H1 (cell line): Measurements from ENCODE around the gene IAPP. TPM values are rescaled to one million over a fixed set of nuclear protein-coding genes. Genes with fewer than 3 reads are reported as not detected.

Experiments
- CTCF ChIA-PET: fragments of 300-600 bp; sonication (Branson Sonifier 250); formaldehyde crosslinking; loops from one replicate; lab custom pipeline; 2021; ENCODE audit not compliant: partially characterized antibody; lab: Charles Lee
- POLR2A ChIA-PET: fragments of 300-600 bp; sonication (Branson Sonifier 250); formaldehyde crosslinking; loops from one replicate; lab custom pipeline; 2021; ENCODE audit warnings: inconsistent platforms; ENCODE audit not compliant: partially characterized antibody; lab: Charles Lee
- DNase-seq, 2 experiments: peaks; one replicate each; pipeline versions ENCODE4 v3.0.0 to v3.0.0-alpha.2; 2010 to 2022; ENCODE audit warnings: low spot score in 2 of 2, low read depth in 1 of 2, mixed read lengths in 1 of 2
- FAIRE-seq: peaks from 2 replicates; lab custom pipeline; 2011; peaks lifted over from hg19 to GRCh38; lab: Jason Lieb, UNC
- H2AFZ ChIP-seq: 2 replicates; pipeline ENCODE4 v1.8.1; 2012; ENCODE audit warnings: low read length, inconsistent platforms
- H2AK5ac ChIP-seq: 2 replicates; pipeline ENCODE4 v1.6.1; 2013; ENCODE audit warnings: low read depth, low read length
- H2BK120ac ChIP-seq: replicated peaks from 2 replicates; pipeline ENCODE3; 2013; ENCODE audit warnings: low read depth, low read length, inconsistent platforms
- H2BK12ac ChIP-seq: 2 replicates; pipeline ENCODE4 v1.6.1; 2013; ENCODE audit warnings: low read depth, low read length
- H2BK15ac ChIP-seq: 2 replicates; pipeline ENCODE4 v1.6.1; 2013; ENCODE audit warnings: low read length
- H2BK20ac ChIP-seq: 2 replicates; pipeline ENCODE4 v1.6.1; 2013; ENCODE audit warnings: low read length
- H2BK5ac ChIP-seq: 2 replicates; pipeline ENCODE4 v1.6.1; 2013; ENCODE audit warnings: low read depth, low read length
- H3K14ac ChIP-seq: 2 replicates; pipeline ENCODE4 v1.6.1; 2013; ENCODE audit warnings: inconsistent platforms; ENCODE audit not compliant: insufficient read length
- H3K18ac ChIP-seq: 2 replicates; pipeline ENCODE4 v1.6.1; 2013; ENCODE audit warnings: low read length; ENCODE audit errors: extremely low read depth
- H3K23ac ChIP-seq: 2 replicates; pipeline ENCODE4 v1.6.1; 2013; ENCODE audit warnings: inconsistent platforms; ENCODE audit not compliant: insufficient read length
- H3K23me2 ChIP-seq: 2 replicates; pipeline ENCODE4 v1.6.1; 2013; ENCODE audit warnings: low read depth, low read length
- H3K27ac ChIP-seq: 2 replicates; pipeline ENCODE4 v1.6.1; 2011; ENCODE audit warnings: low read depth, low read length, inconsistent platforms
- H3K27me3 ChIP-seq, 4 experiments: replicated peaks in 1 of 4; 1 replicate in 1 of 4; 2 replicates in 3 of 4; pipeline versions ENCODE4 v1.6.1 to v1.8.1; 2011 to 2013; ENCODE audit warnings: low read length in 3 of 4, mild to moderate bottlenecking in 3 of 4, inconsistent platforms in 2 of 4, mixed read lengths in 2 of 4, moderate library complexity in 1 of 4; ENCODE audit not compliant: control insufficient read depth in 3 of 4, insufficient read depth in 3 of 4; ENCODE audit errors: extremely low read depth in 1 of 4
- H3K36me3 ChIP-seq, 4 experiments: 2 replicates each; pipeline versions ENCODE4 v1.6.1 to v1.8.1; 2011 to 2013; ENCODE audit warnings: mild to moderate bottlenecking in 4 of 4, low read length in 3 of 4, moderate library complexity in 2 of 4, control low read depth in 1 of 4, inconsistent platforms in 1 of 4; ENCODE audit not compliant: insufficient read depth in 4 of 4, control insufficient read depth in 2 of 4
- H3K4ac ChIP-seq: replicated peaks from 2 replicates; pipeline ENCODE3; 2013; ENCODE audit warnings: low read length, low read depth, mixed read lengths, inconsistent platforms; ENCODE audit not compliant: insufficient read length
- H3K4me1 ChIP-seq, 4 experiments: replicated peaks in 1 of 4; 1 replicate in 1 of 4; 2 replicates in 3 of 4; pipeline versions ENCODE4 v1.6.1 to v1.8.1; 2011 to 2013; ENCODE audit warnings: low read length in 3 of 4, inconsistent platforms in 2 of 4, mixed read lengths in 1 of 4; ENCODE audit not compliant: insufficient read depth in 4 of 4, control insufficient read depth in 3 of 4
- H3K4me2 ChIP-seq, 2 experiments: 2 replicates each; pipeline versions ENCODE4 v1.6.1 to v1.8.1; 2011 to 2013; ENCODE audit warnings: low read depth in 2 of 2, low read length in 2 of 2, control low read depth in 1 of 2, inconsistent platforms in 1 of 2, mild to moderate bottlenecking in 1 of 2; ENCODE audit not compliant: insufficient read depth in 1 of 2
- H3K4me3 ChIP-seq, 4 experiments: fragments of 200-600, 300-600 bp in 1 of 4; sonication (generic), shearing (Covaris generic), sonication (Bioruptor Twin) in 1 of 4; 2 replicates each; pipeline versions ENCODE4 v1.5.1 to v1.8.1; 2011 to 2016; ENCODE audit warnings: low read length in 4 of 4, low read depth in 3 of 4, control low read depth in 2 of 4, inconsistent platforms in 2 of 4, mild to moderate bottlenecking in 2 of 4, mixed read lengths in 1 of 4, moderate library complexity in 1 of 4; ENCODE audit not compliant: insufficient read depth in 2 of 4; ENCODE audit errors: extremely low read depth in 1 of 4
- H3K56ac ChIP-seq: replicated peaks from 2 replicates; pipeline ENCODE3; 2013; ENCODE audit warnings: low read depth, mild to moderate bottlenecking, mixed read lengths, low read length, inconsistent platforms; ENCODE audit not compliant: insufficient read length
- H3K79me1 ChIP-seq: 2 replicates; pipeline ENCODE4 v1.6.1; 2013; ENCODE audit warnings: low read depth, low read length, control low read depth
- H3K79me2 ChIP-seq, 2 experiments: 2 replicates each; pipeline versions ENCODE4 v1.6.1 to v1.8.1; 2012 to 2013; ENCODE audit warnings: low read length in 2 of 2, mild to moderate bottlenecking in 2 of 2, inconsistent platforms in 1 of 2; ENCODE audit not compliant: insufficient read depth in 2 of 2, control insufficient read depth in 1 of 2
- H3K9ac ChIP-seq, 4 experiments: replicated peaks in 1 of 4; 1 replicate in 1 of 4; 2 replicates in 3 of 4; pipeline versions ENCODE4 v1.6.1 to v1.8.1; 2011 to 2013; ENCODE audit warnings: low read depth in 3 of 4, low read length in 3 of 4, control low read depth in 2 of 4, mild to moderate bottlenecking in 2 of 4, moderate library complexity in 2 of 4, inconsistent platforms in 1 of 4; ENCODE audit errors: extremely low read depth in 1 of 4
- H3K9me3 ChIP-seq, 2 experiments: 2 replicates each; pipeline versions ENCODE4 v1.6.1 to v1.8.1; 2012 to 2013; ENCODE audit warnings: mild to moderate bottlenecking in 2 of 2, moderate library complexity in 2 of 2, control low read depth in 1 of 2, inconsistent platforms in 1 of 2, low read depth in 1 of 2, low read length in 1 of 2, mixed read lengths in 1 of 2; ENCODE audit not compliant: insufficient read depth in 2 of 2
- H4K20me1 ChIP-seq, 2 experiments: replicated peaks in 1 of 2; 2 replicates each; pipeline versions ENCODE3 to v1.8.1; 2011 to 2013; ENCODE audit warnings: inconsistent platforms in 2 of 2, low read length in 2 of 2, mild to moderate bottlenecking in 1 of 2; ENCODE audit not compliant: insufficient read depth in 2 of 2, control insufficient read depth in 1 of 2
- H4K5ac ChIP-seq: 2 replicates; pipeline ENCODE4 v1.6.1; 2013; ENCODE audit warnings: low read length, low read depth, mixed read lengths, inconsistent platforms; ENCODE audit not compliant: insufficient read length
- H4K8ac ChIP-seq: 2 replicates; pipeline ENCODE4 v1.8.0; 2013; ENCODE audit warnings: mild to moderate bottlenecking, moderate library complexity, low read length, inconsistent platforms; ENCODE audit not compliant: insufficient read depth; ENCODE audit errors: extremely low read depth
- H4K91ac ChIP-seq: replicated peaks from 2 replicates; pipeline ENCODE3; 2013; ENCODE audit warnings: low read length, mixed read lengths, inconsistent platforms; ENCODE audit not compliant: insufficient read length
- CBX5 ChIP-seq: fragments of 300-800, 300-1000 bp; sonication (generic); IDR thresholded peaks from 2 replicates; pipeline ENCODE4 v1.7.1; 2016; ENCODE audit warnings: antibody characterized with exemption, low read length, low read depth
- polyA plus RNA-seq, 7 experiments: library from polyadenylated mRNA; depleted of rRNA in 3 of 7; stranded (reverse) in 5 of 7; unstranded in 2 of 7; fragments of >200 nt in 5 of 7; fragments of 200-250 nt in 2 of 7; gene quantifications; 1 replicate in 5 of 7; 2 replicates in 1 of 7; 4 replicates in 1 of 7; pipeline versions ENCODE4 v1.2.1 to v1.2.3, GENCODE V29; 2011 to 2013; ENCODE audit warnings: missing spikeins in 2 of 7, mixed read lengths in 2 of 7
- total RNA-seq: library from RNA; stranded (reverse); fragmentation: NEBNext Ultra II Directional; extraction: Animal tissue kit (Norgen Biotek cat#: 25700); gene quantifications from 2 replicates; pipeline ENCODE4 v1.2.1, GENCODE V29; 2021

IAPP gene
- total and polyA plus RNA-seq, 2 of the 8 experiments (the other 6 are each of a cell fraction or from before 2014, with no cell fraction given) = not detected

DNA sequence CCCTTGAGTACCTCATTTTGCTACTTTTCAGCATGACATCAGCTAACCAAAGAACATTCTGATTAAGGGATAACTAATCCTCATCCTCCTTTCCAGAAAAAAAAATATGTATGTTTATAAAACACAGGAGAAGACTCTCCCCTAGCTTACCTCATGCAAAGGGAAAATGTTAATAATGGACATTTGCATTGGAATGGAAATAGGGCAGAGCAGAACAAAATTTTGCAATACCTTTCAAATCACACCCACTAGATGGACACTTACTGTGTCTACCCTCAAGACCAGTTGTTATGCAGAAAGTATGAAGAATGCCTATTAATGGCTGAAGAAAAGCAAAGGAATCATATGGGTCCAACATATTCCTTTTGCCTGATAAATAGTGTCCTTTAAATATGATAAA is 29.1 kb upstream of the IAPP start:
- no peak overlapping the region for H3K4me2 ChIP-seq
- no peak overlapping the region for H2AK5ac ChIP-seq
- H3K4me1 ChIP-seq = peaks cover 0 to 3% (median 2%) of the 10 kb centered on the region in 4 experiments; a peak in 2 of 7 replicates
- CTCF ChIA-PET = interaction anchor here (1.8 kb wide), 1 partner anchor 28 kb away, joined by 5 read pairs; no protein-coding TSS in a partner anchor
- no peak overlapping the region for H4K8ac ChIP-seq
- H3K9me3 ChIP-seq = no peaks in the 10 kb centered on the region
- TF ChIP-seq CBX5 = no peak
- H2BK12ac ChIP-seq = no peak overlapping the region
- POLR2A ChIA-PET = no interaction called here
- no peaks in the 10 kb centered on the region for H3K36me3 ChIP-seq
- no peaks in the 10 kb centered on the region for H3K79me2 ChIP-seq
- H3K4me3 ChIP-seq = no peak overlapping the region
- H2BK120ac ChIP-seq = no peak overlapping the region
- H2BK5ac ChIP-seq = no peak overlapping the region
- H3K79me1 ChIP-seq = no peaks in the 10 kb centered on the region
- H3K27me3 ChIP-seq = no peaks in the 10 kb centered on the region
- H3K18ac ChIP-seq = no peak overlapping the region
- no peak overlapping the region for H3K9ac ChIP-seq
- no peak overlapping the region for H4K5ac ChIP-seq
- H3K23ac ChIP-seq = no peak overlapping the region
- no peak overlapping the region for H3K4ac ChIP-seq
- no peak overlapping the region for H2AFZ ChIP-seq
- H3K14ac ChIP-seq = no peak overlapping the region
- no peak overlapping the region for H2BK15ac ChIP-seq
- DNase-seq (no peak), FAIRE-seq (no peak)
- no peak overlapping the region for H3K56ac ChIP-seq
- no peaks in the 10 kb centered on the region for H4K20me1 ChIP-seq
- H3K27ac ChIP-seq = no peak overlapping the region
- H2BK20ac ChIP-seq = no peak overlapping the region
- H4K91ac ChIP-seq = no peak overlapping the region
- H3K23me2 ChIP-seq = no peaks in the 10 kb centered on the region
